Measurements from ENCODE around the gene GNPAT.

Gene GNPAT

DNA sequence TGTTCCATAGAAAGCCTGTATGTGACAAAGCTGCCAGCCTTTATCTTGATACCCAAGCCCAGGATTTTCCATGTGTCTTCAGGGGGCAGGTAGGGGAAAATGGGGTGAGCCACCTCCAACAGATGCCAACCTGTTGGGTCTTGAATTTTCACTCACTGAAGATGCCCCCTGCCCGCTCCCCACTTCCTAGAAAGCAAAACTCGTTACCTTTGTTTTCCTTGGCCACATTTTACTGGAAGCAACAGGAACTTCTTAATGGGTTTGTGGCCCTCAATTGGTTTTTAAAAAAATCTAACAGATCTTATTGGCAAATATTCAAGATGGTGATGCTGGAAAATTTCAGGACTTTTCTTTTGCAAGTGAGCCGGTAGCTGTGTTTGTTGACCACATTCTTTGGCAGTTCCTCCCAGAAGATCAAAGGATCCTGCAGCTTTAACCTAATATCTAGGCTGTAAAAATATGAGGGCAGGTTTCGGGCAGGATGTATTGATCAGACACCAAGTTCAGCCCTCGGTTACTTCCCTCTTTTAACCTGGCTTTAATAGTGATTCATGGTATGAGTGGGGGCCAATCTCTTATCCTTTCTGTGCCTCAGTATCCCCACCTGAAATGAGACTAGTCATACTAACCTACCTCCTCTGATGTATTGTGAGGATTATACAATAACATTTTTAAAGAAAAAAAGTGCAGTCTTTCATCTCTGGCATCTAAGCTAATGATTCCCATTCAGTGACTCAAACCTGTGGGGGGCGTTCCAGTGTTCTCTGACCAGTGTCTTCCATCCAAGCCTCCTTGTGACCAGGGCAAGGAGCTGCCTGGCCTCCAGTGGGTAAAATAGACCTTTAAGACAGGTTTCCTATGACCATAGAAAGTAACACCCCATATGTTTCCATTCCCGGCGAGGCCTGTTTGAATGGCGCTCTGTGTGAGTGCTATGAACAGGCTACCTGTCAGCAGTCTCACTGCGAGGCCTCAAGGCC, 21.3 kb upstream of the GNPAT start:
- no peak for DNase-seq (ENCODE audit: low read depth)
- no peak overlapping the region for H3K4me3 ChIP-seq (ENCODE audit: low read depth, low read length)
- TF ChIP-seq, protein P1, sequence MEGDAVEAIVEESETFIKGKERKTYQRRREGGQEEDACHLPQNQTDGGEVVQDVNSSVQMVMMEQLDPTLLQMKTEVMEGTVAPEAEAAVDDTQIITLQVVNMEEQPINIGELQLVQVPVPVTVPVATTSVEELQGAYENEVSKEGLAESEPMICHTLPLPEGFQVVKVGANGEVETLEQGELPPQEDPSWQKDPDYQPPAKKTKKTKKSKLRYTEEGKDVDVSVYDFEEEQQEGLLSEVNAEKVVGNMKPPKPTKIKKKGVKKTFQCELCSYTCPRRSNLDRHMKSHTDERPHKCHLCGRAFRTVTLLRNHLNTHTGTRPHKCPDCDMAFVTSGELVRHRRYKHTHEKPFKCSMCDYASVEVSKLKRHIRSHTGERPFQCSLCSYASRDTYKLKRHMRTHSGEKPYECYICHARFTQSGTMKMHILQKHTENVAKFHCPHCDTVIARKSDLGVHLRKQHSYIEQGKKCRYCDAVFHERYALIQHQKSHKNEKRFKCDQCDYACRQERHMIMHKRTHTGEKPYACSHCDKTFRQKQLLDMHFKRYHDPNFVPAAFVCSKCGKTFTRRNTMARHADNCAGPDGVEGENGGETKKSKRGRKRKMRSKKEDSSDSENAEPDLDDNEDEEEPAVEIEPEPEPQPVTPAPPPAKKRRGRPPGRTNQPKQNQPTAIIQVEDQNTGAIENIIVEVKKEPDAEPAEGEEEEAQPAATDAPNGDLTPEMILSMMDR (IDR thresholded peaks at IDR 0.05; ENCODE audit: insufficient read depth, low read depth, low read length, missing control alignments) = no peak

DNA sequence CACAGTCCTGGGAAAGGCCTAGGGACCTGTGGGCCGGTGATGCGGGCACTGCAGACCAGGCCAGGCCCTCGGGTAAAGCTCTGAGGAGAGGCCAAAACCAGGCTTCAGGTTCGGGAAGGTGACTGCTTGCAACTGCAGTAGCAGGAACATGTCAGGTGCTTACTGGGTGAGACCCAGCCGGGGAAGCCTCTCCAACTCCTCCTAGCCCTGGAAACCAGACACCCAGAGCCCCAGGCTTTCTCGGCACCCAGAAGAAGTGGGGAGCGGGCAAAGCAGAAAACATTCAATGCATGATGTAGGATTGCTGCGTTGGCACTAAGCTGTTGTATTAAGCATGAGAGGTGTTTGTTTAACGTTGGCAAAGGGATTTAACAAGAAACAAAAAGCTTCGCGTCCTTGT, 20.2 kb upstream of the GNPAT start:
- TF ChIP-seq, protein P1 (IDR thresholded peaks at IDR 0.05; ENCODE audit: insufficient read depth, low read depth, low read length, missing control alignments) = no peak
- DNase-seq (ENCODE audit: low read depth) = no peak
- no peak overlapping the region for H3K4me3 ChIP-seq (ENCODE audit: low read depth, low read length)

DNA sequence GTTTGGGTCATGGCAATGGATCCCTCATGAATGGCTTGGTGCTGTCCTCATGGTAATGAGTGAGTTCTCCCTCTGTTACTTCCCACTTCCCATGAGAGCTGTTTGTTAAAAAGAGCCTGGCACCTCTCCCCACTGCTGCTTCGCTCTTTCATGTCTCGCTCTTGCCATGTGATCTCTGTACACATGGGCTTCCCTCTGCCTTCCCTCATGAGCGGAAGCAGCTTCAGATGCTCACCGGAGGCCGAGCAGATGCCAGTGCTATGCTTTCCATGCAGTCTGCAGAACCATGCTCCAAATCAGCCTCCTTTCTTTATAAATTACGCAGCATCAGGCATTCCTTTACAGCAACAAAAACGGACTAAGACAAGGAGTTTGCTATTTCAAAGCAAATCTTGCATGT, 14.9 kb upstream of the GNPAT start:
- no peak overlapping the region for H3K4me3 ChIP-seq (ENCODE audit: low read depth, low read length)
- TF ChIP-seq, protein P1 (IDR thresholded peaks at IDR 0.05; ENCODE audit: insufficient read depth, low read depth, low read length, missing control alignments) = no peak
- DNase-seq (ENCODE audit: low read depth) = no peak

DNA sequence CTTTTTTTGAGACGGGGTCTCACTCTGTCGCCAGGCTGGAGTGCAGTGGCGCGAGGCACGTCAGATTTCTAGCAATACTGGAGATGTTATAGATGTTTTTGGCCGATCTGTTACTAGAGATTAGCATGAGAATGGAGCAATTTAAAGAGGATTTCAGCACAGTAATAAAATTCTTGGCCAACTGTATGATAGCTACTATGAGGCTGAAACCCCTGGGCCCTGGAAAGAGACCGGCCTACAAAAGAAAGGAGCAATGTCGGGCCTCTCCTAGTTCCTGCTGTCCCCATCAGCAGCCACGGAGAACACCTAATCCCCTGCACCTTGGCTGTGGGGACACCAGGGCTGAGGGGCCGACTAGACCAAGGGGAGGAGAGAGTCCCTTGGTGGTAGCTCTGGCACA, 9.5 kb upstream of the GNPAT start:
- no peak for DNase-seq (ENCODE audit: low read depth)
- TF ChIP-seq, protein P1 (IDR thresholded peaks at IDR 0.05; ENCODE audit: insufficient read depth, low read depth, low read length, missing control alignments) = no peak
- no peak overlapping the region for H3K4me3 ChIP-seq (ENCODE audit: low read depth, low read length)

DNA sequence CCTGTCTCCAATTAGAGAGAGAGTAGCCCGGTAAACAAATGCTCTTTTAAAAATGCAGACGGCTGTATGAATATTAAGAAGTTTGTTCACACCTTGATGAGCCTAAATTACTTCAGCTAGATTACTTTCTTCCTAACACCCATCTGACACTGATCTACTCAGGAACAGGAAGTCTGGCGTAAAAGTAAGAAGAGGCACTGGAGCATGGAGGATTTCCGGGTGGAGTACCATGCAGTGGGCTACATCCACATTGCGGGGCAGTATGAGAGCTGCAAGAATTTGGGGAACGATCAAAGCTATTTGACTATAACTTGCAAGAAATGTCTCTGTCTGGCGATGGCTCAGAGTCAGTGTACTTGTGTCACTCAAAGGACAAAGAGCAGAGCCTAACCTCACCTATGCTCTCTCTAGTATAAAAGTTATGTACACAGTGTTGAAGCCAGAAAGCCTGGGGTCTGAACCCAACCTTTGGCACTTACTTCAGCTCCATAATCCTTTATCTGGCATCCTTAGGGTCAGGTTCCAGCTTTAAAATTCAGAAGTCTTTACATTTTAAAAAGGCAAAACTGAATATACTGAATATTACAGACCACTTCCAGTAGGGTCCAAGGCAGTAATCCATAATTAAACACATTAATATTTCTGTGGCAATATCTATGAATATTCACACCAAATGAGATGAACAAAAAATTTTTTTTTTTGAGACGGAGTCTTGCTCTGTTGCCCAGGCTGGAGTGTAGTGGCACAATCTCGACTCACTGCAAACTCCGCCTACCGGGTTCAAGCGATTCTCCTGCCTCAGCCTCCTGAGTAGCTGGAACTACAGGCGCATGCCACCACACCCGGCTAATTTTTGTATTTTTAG, 7.9 kb upstream of the GNPAT start:
- TF ChIP-seq, protein P1 (IDR thresholded peaks at IDR 0.05; ENCODE audit: insufficient read depth, low read depth, low read length, missing control alignments) = no peak
- DNase-seq (ENCODE audit: low read depth) = peak; percentile 18
- no peak overlapping the region for H3K4me3 ChIP-seq (ENCODE audit: low read depth, low read length)

DNA sequence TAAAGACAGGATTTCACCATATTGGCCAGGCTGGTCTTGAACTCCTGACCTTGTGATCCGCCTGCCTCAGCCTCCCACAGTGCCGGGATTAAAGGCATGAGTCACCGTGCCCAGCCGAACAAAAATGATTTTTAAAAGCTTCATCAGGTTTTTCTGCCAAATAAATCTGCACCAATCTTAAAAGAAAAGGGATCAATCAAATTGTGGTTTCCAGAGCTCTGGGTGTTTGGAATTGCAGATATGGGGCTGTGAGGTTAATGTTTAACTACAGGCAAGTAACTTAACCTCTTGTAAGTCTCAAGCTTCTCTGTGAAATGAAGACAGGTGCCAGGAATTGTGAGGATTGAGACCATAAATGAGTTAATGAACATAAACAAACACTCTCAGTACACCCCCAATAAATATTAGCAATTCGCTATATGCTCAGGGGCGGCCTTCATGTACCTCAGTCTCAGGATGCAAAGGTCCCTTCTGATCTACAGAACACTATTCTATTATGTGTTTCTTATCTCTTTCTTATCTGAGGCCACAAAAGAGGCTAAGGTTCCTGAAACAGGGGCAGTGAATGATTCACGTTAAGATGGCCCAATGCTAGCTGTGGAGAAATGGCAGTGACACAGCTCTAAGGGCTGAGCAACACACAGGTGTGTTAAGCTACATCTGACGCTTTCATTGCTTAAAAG, 7.1 kb upstream of the GNPAT start:
- H3K4me3 ChIP-seq (ENCODE audit: low read depth, low read length) = no peak overlapping the region
- TF ChIP-seq, protein P1 (IDR thresholded peaks at IDR 0.05; ENCODE audit: insufficient read depth, low read depth, low read length, missing control alignments) = no peak
- DNase-seq (ENCODE audit: low read depth) = no peak
